HTR-8/SVneo (cell line): ENCODE data around the gene SETBP1.

Experiments used
- DNase-seq: peaks from one replicate; pipeline ENCODE4 v3.0.0; 2011; ENCODE audit warnings: low spot score, mixed read lengths; ENCODE audit not compliant: insufficient read length
- FAIRE-seq: peaks from 2 replicates; lab custom pipeline; 2011; peaks lifted over from hg19 to GRCh38; lab: Jason Lieb, UNC

The SETBP1 gene

DNA sequence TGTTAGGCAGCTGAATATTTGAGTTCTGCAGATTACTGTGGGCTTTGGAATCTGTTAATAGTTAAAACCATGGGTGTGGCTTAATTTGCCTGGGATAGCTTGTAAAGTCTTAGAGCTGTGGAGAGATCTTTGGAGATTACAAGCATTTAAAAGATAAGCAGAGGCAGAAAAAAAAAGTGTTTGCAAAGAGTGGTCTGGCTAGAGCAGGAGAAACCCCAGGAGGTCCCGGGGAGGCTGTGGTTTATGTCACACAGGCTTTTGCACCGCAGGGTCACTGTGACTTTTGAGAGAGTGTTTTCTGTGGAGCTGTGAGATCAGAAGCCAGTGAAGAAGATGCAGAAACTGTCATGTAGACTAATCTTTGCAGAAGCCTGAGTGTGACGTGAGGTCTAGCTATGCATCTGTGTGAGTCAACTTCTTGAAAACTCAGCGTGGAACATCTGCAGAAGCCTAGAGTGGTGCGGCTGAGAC lies 49.0 kb downstream of the SETBP1 start:
- no peak for FAIRE-seq
- DNase-seq, result no peak

DNA sequence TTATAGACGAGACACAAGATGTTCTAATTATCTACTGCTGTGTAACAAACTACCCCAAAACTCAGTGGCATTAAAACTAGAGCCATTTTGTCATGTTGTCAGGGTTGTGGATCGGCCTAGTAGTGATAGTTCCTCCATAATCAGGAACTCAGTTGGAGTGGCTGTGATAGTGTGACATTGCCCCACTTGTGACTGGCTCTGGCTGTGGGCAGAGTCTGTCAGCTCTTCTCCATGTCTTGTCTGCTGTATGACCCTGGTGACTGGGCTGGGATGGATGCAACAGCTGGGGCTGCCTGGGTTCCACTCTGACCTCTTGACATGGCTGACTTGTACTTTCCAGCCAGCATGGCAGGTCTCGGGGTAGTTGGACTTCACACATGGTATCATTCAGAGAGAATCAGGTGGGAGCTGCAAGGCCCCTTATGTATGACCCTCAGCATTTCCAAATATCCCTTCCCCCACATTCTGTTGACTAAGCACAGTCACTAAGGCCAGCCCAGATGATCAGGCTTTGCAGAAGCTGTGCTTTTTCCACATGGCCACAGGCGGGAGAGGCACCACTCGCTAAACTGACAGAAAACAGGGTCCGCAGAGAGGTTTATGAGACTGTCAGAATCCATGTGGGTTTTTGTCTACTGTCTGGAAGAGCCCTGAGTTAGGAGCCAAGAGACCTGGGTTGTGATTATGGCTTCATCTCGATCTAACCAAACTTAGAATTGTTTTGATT lies 50.3 kb downstream of the SETBP1 start:
- DNase-seq (no peak), FAIRE-seq (no peak)

DNA sequence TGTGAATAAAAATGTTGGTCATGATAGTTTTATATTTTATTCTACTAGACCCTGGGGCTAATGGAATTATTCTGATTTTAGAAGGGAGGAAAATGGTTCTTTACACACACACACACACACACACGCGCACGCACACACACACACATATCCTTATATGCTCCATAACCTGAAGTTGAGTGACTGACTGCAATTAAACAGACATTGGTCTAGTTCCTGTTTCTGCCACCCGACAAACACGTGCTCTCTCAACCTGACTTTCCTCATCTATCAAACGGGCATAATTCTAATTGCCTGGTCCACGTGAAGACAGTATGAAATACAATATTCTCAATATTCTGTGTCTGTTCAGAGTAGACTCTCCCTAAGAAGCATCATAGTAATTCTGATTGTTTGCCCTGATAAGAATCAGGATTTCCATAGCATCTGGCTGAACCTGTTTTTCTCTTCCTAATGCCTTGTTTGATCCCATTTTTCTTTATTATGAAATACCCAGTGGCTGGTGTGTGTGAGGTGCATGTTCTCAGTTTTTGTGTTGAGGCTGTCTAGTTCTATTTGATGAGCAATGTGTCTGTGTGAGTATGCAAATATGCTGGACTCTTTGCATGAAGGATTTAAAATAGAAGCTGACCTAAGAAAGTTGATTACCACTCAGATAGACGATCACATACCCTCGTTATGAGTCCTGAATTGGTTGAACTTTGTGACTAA lies 51.0 kb downstream of the SETBP1 start:
- no peak for FAIRE-seq
- DNase-seq, result no peak

DNA sequence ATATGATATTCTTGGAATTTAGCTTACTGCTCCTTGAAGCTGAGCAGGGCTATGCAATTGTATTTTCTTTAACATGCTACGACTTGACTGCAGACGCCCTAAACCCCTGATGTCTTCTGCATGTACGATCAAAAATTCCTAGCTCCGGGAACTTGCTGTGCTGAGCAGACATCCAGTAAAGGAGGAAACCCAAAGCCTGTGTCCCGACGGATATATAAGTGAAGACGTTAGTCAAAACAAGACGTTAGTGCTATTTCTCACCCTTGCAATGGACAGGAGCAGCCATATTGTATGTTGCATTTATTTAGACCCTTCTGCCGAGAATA lies 51.5 kb downstream of the SETBP1 start:
- no peak for DNase-seq
- FAIRE-seq, result no peak

DNA sequence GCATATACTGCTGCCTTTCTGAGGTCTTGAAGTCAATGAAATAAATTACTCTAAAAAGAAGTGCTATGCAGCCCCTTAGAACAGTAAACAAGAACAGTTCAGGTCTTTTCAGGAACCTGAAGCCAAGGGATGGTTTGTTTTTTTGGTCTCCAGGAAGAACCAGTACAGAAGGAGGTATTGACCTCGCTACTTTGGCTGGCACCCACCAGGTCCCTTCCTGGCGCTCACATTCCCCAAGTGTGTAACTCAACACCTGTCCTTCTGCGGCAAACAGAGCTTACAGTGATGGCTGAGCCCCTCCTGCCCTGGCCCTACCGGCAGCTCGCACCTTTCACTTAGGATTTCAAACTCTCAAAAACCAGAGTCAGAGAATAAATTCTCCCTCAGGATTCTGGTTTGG lies 51.9 kb downstream of the SETBP1 start:
- no peak for FAIRE-seq
- DNase-seq, result no peak

DNA sequence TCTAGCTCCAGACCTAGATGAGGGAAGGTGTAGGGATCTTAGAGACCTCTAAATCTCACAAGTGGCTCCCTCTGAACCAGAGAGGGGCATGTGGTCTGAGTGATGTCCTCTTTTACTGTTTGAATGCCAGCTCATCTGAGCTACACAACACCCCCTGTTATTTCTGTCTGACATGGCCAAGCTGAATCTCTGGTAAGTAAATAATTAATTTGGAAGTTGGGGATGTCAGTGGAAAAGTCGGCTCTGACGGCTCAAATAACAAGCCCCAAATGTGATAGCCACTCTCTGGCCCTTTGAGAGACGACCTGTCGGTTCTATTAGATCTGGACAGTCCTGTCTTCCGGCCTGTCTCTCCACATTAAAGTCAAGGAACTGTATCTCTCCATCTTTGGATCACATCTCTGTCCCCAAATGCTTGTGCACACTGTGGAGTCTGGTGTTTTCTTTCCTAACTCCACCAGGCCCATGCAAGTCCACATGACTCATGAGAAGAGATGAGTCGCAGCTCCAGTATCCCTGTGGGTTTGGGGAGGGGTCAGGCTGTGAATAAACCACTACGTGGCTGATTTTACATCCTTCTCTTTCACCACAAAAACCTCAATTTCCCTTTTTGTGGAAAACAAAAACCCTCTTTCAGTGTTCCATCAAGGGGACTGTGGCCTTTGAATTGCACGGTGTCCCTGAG lies 52.5 kb downstream of the SETBP1 start:
- FAIRE-seq, result no peak
- no peak for DNase-seq

DNA sequence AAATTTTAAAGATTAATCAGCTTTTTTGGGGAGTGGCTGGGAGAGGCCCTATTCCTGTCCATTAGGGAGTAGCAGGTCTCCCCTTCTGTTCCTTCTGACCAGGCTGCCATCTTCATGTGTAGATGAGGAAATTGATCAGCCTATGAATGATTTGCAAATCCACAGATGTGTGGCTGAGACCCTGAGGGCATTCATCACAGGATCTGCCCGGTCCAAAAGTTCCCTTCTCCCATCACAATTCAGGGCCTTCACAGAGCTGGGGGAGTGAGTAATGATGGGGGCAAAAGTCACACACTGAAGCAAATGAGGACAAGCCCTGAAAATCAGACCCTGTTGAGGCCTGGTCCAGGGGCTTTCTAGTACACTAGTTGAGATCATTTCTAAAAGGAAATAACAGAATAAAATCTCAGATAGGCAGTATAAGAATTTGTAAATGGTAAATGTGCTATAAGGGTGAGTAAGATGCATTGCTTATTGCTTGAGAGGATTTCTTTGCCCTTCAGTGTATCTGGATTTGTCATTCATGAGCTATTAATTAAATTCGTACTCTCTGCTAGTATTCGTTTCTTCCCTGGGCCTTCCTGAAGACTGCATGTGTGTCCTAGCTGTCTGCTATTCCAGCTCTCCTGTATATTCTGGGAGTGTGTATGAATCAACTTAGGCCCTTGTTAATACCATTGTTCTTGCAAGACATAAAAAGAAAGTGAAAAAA lies 53.2 kb downstream of the SETBP1 start:
- no peak for DNase-seq
- no peak for FAIRE-seq

DNA sequence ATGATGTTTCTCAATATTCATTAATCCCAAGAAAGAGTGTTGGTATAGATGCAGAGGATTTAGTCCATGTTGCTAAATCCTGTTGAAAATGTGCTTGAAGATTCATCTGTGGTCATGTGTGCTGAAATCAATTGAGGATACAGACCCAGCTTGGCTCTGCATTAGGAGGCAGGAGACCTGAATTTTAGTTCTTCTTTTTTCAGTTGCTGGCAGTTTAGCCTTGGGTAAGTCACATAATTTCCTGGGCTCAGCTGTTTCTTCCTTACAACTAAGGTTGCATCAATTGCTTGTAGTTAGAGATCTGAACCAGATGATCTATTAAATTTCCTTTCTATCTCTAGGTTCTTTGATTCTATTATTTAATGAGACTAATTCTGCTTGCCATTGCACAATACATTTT lies 54.4 kb downstream of the SETBP1 start:
- no peak for FAIRE-seq
- no peak for DNase-seq

DNA sequence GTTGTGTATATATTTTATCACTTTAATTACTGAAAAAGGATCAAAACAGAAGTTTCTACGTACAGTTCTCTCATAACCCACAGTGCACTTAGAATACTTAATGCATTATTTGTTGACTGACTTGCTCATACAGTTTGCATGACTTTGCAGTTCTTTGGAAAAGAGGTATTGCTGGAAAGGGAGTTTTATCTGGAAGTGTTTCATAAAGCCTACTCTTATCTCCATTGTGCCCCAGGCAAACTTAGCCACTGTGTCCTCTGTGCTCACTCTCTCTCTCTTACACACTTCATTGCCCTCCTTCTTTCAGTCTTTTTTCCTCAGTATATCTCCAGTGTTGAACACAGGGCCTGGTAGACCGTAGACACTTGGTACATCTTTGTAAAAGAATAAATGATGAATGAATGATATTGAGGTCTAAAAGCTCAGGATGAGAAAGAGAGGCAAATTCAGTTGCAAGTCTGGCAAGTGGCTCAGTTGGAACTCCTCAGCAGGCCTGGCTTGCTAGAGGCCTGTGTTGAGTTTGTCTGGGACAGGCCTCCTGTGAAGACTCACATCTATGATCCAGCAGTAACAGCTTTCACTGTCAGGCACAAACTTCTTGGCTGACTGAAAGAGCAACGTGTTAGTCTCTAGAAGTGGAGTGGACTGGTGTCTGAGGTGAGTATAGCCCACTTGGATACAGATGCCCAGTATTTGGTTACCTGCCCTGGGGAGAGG lies 56.1 kb downstream of the SETBP1 start:
- FAIRE-seq, result no peak
- DNase-seq, result no peak

DNA sequence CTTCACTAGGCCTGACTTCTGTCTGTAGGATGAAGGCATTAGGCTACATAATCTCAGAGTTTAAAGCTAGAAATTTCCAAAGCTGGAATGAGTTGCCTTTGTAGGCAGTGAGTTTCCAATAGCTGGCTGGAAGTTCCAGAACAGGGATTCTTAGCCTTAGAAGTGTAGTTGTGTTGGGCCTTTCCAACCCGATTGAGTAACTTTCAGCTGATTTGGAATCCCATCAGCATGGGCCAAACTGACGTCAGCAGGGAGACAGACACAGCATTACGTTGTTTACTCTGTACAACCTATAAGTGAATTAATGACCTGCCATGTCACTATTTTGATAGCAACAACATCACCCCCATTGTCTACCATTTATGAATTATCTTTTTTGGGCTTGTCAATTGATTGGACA lies 56.9 kb downstream of the SETBP1 start:
- DNase-seq (no peak), FAIRE-seq (no peak)

DNA sequence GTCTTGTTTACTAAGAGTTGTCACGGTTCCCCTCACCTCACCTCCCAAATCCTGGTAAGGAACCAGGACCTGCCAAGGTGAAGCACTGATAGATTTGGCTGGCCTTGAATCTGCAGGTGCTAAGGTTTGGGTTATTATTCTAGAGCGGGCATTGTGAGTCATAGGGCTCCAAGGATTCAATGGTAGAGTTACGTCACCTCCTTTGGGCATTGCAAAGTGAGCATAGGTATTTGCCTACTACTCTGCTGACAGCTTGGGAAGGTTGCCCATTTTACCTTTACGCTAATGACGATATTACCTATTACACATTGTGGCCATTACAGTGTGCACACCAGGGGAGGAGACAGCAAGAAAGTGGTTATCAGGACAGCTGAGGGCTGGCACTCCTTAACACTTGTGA lies 59.3 kb downstream of the SETBP1 start:
- FAIRE-seq (no peak), DNase-seq (no peak)

DNA sequence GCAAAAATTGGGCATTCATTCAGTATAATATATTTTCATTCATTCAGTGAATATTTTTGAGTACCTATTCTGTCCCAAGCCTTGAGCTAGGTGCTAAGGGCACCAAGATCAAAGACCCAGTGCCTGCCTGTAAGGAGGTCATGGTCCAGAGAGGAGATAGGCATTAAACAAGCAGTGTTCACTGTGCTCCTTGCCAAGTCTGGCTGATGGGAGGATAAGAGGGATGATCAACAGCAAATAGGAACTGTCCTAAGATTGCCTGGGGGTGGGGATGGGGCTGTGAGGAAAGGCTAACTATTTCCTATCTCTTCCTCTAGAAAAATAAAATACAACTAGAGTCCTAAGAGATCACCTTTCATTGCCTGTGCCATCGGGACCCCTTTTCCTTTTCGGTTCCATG lies 60.4 kb downstream of the SETBP1 start:
- FAIRE-seq, result no peak
- no peak for DNase-seq

DNA sequence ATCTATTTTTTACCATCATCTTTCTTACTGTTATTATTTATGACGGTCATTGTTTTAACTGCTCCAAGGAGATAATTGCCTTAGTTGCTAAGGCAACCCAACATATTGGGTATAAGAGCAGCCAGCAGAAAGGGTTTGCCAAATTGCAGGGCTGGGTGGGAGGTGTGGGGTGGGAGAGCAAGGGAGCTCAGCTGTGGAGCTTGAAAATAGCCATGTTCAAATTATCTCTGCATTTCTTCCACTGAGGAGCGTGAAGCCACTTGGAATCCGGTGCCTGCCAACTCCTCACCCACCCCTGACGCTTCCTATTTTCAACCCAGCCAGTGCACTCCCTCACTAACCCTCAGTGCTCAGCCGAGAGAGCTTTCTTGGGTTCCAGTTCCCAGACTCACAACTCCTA lies 60.8 kb downstream of the SETBP1 start:
- no peak for DNase-seq
- no peak for FAIRE-seq

DNA sequence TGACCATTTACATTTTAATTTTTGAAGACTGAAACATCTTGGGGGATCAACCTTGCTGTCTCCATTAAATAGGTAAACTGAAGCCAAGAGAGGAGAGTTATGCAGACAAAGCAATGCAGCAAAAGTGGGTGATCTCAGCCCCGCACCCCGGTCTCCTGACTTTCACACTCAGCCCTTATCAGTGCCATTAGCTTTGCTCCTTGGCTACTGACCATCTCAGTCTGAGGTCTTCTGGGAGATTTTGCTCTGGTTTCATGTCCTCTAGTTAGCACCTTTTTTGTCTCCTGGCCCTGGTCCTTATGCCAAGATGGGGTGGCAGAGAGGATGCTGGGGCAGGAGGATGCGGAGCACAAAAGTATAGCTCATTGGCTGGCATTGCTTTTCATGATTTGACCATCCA lies 61.4 kb downstream of the SETBP1 start:
- no peak for DNase-seq
- no peak for FAIRE-seq

DNA sequence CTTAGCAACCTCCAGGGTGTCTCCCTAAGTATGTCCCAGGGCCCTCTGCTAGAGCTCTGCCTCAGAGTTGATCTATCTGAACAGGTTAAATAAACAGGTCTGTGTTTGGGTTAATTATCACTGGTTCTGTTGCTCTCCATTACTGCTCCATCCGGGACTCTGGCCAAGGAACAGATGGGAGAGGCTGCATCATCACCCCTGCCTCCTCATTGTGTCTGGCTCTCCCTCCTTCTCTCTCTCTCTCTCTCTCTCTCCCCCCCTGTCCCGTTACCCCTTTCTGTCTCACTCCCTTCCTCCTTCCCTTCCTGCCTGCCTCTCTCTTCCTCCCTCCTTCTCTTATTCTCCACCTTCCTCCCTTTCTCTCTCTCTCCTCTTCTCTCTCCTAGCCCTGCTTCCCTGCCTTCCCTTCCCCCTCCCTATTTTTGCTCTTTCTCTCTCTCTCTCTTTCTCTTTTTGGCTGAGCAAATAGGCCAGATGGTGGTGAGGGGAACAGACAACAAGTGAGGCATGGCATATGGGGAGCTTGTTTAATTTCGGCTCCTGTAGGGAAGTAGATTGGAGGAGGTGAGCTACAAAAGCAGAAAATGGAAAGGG lies 62.1 kb downstream of the SETBP1 start:
- DNase-seq, result no peak
- no peak for FAIRE-seq

DNA sequence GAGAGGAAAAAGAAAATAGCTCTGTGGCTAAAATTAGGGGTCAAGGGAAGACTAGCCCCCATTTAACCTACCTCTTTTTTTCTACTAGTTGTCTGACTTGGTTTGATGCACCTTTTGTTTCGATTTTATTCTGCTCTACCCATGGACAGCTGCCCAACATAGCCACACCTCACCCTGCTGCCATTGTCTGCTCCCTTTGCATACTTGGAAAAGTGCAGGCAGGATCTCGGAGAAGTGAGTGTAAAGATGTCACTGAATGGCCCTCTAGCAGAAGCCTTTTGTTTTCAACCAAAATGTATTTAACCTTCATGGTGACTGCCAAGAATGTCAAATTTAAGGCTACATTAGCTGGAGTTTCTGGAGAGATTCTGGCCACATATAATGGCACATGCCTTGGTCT lies 62.9 kb downstream of the SETBP1 start:
- FAIRE-seq (no peak), DNase-seq (no peak)

DNA sequence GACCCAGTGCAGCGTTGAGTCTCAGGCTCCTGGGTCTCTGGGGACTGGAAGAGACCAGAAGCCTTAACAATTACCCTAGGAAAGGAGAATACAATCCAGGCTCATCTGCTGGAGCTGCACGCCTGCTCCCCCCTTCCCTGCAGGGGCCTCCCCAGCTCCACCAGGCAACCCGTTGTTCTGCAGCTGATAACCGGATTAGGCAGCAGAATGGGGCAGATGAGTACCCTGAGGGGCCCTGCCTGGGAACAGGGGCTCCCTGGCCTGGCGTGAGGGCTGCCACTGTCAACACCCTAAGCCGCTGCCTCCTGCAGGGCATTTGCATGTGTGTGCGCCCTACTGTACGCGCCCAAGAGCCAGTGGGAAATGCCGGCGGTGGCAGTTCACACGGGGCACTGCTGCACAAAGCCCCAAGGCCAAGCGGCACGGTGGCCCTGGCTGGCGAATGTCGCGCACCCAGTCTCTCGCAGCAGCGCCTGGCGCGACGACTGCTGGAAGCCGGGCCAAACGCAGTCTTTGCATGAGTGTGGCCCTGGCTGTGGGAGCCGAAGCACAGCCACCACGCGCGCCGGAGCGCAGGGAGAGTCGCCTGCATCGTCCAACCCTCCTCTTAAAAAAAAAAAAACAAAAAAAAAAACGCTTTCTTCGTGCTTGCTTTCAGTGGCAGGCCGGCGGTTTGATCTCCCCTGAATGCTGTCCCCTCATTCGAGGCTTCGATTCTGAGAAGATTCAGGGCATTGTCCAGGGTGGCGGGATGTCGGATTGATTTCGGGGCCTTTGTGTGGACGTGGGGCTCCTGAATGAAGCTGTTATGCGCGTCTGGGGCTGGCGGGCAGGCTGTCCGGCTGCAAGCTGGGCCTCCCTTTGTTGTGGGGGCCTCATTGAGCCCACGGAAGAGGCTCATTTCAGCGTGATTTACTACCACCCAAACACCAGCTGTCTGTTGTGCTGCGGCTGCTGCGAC lies 63.8 kb downstream of the SETBP1 start:
- DNase-seq (no peak), FAIRE-seq (no peak)

DNA sequence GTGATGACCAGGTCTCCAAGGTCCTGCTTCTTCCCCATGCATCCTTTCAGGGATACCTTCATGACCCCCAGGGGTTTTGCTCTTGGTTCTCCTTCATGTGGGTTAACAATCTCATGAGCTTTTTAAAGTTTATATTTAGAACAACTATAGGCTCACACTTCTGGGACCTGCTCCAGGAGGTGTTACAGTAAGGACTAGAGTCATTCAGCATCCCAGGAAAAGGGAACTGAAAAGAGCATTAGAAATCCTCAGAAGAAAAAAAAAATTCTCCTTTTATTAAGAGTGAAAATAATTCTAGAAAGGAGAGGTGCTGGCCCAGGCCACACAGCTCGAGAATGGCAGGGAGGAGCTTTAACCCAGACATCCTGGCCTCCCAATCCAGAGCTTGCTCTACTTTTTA lies 66.5 kb downstream of the SETBP1 start:
- DNase-seq, result no peak
- FAIRE-seq, result no peak

DNA sequence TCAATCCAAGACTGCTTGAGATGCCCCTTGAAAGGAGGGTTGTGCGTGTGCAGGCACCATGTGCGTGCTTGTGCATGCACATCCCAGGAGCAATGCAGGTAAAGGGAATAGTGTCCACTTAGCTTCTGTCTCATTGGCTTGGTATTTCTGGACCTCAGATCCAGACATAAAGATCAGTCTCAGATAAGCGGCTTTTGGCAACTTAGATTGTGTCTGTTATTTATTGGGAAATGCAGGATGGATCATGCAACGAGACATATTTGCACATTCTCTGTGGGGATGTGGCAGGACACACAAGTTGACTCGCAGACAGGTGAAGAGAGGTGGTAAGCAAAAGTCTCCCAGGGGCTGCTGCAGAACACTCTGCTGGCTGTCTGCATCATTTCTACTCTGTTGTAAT lies 67.9 kb downstream of the SETBP1 start:
- no peak for DNase-seq
- no peak for FAIRE-seq
